Measurements from ENCODE around the gene SORT1.
"Not testable (repeated sequence)": the region's sequence is repeated elsewhere in the genome, so short reads cannot be mapped to it uniquely, and the experiment has no call there.

Gene SORT1

DNA sequence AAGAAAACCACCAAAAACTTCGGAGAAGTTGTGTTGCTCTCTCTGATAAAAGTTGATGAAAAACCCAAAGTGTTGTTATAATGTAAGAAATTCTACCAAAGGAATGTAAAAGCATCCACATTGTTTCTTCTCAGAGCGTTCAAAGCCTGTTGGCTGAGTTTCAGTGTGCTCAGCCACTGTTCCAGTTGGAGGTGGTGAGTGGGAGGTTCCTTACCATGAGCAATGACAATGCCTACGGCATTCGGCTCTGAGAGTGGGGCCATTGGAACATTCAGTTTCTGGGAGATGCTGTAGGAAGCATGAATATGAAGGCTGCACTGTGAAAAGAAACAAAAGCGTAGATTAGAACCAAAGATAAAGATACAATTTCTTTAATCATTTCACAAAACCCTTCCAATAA, 70.4 kb downstream of the SORT1 start:
- no peak for DNase-seq

DNA sequence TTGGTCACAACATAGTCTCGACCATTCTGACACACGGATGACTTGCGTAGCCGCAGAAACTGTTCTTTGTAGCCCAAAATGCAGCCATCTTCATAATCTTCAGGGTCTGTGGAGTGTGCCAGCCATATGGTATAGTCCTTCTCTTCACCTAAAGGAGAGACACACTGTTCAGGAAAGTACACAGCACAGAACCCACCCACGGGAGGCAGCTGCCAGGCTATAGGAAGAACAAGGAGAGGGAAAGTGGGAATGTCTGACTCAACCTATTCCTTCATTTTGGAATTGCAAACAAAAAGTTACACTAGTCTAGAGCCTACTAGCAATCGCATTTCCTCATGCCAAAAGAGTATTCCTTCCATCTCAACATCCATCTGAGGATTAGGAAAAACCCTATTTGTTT, 74.7 kb downstream of the SORT1 start:
- DNase-seq, result no peak

DNA sequence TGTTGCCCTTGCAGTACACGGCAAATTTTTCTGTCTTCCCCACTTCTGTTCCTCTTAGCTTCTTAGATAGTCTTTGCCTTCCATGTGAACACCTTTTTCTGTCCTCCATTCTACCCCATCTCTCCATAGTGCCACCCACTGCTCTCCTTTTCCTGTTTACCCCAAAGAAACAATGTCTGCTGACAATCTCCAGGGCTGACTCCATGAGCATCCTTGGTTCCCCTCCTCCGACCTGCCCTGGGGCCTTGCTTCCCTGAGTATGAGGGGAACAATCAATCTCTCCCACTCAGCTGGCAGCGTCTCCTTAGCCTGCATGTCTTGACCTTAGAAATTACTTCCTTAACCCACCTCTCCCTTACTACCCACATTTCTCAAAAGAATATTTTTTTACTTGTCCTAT, 78.6 kb downstream of the SORT1 start:
- no peak for DNase-seq

DNA sequence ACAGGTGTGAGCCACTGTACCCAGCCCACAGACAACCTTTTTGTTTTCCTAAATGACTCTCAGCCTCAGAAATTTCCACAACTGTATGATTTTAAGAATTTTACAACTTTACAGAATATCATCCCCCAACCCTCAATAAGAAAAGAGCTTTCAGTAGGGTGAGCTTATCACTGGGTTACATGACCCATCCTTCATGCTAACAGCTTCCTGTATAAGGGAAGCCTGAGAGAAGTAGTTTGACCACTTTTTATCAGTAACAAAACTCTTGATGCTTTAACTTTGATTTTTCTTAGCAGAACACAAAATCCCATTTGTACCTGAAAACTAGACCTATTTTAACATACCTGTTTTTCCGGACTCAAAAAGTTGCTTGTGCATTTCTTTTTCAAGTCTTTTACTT, 81.2 kb downstream of the SORT1 start:
- no peak for DNase-seq

DNA sequence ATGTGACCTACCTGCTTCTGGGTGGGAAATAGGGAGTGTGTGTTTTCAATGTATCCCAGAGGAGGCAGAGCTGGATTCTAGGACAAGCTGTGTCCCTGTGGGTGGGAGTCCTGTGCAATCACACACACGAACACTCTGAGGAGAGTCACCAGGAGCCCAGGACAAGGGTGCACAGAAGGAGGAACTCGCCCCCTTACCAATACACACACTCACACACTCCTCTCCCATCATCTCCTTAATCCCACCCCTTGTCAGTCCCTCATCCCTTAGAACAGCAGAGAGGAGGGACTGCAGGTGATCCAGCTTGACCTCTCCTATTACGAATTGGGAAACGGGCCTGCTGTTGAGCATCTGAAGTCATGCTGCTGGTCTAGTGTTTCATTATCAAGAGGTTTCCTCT, 82.4 kb downstream of the SORT1 start:
- no peak for DNase-seq

DNA sequence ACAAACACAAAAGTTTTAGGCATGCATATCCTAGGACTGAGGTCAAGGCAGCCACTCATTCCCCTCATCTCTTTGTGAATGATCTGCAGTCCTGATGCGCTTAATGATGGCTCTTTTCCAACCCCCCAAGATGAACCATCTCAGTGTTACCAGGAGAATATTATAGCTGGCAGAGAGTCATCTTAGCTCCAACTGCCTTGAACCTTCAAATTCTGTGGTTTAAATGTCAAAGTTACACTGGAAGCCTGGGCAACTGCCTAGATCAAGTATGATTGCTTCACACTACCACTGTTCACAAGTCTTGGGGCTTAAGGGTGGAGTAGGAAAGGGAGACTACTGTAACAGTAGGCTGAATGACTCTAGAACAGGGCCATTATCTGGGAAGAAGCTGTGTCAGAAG, 82.9 kb downstream of the SORT1 start:
- DNase-seq, result no peak

DNA sequence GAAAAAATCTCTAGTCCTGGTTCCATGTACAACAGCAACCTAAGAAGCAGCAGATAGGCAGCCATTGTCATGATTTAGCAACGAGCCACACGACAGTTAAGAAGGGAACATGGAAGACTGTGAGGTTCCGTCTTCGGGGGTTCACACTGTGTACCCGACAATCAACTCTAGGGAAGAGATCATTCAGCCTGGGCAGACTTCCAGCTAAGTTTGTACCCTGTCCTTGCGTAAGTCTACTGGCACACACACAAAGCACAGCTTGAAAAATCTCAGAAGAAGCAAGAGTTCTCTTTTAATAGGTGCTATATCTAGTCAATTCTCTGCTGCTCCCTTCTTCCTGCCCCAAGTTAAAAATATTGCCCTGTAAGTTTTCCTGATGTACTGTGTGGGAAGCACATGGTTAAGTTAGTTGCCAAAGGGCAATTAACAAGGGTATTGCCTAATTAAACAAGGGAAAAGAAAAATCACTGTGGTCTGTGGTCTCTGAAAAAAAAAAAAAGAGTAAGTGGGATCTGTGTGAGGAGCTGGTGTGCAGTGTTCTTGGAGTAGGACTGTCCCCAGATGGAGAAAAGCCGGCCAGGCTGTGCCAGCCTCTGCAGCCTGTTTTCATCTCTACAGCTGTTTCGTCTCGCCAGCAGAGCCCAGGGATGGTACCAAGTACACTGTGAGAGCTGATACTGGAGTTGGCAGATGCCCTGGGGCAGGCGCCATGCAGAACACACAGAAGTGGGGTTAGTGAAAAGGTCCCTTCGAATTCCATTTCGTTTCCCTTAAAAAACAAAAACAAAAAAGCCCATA, 84.5 kb downstream of the SORT1 start:
- DNase-seq, result no peak

DNA sequence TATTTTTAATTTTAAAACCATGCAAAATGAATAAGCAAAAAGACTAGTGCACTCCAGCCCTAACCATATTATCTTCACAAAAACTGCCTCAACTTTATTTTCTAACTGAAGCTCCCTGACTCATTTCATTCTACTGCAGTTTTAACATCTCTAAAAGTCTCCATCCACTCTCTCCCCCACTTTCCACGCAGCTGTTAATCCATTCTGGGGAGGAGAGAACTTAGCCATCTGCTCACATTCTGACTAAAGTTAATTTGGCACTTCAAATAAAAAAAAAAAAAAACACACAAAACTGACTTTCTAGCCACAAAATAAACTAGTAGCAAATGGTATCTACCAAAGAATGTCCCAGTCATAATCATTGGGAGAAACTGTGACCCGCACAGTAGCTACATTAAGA, 85.5 kb downstream of the SORT1 start:
- no peak for DNase-seq

DNA sequence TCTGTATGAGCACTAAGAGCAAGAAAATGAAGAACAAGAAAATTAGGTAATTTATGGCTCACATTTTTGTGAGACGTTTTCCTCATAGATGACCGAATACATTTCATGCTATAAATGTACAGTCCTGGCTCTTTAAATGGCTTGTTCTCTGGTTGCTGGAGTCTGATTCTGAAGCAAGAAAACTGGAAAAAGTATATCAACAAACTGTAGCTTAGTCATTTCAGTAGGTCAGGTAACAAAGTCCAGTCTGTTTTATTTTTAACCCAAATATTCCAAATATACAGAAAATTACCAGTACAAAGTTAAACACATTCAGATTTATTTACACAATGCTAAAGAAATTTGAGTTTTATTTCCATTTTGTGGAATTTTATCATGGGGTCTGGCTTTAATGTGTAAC, 88.4 kb downstream of the SORT1 start:
- no peak for DNase-seq

DNA sequence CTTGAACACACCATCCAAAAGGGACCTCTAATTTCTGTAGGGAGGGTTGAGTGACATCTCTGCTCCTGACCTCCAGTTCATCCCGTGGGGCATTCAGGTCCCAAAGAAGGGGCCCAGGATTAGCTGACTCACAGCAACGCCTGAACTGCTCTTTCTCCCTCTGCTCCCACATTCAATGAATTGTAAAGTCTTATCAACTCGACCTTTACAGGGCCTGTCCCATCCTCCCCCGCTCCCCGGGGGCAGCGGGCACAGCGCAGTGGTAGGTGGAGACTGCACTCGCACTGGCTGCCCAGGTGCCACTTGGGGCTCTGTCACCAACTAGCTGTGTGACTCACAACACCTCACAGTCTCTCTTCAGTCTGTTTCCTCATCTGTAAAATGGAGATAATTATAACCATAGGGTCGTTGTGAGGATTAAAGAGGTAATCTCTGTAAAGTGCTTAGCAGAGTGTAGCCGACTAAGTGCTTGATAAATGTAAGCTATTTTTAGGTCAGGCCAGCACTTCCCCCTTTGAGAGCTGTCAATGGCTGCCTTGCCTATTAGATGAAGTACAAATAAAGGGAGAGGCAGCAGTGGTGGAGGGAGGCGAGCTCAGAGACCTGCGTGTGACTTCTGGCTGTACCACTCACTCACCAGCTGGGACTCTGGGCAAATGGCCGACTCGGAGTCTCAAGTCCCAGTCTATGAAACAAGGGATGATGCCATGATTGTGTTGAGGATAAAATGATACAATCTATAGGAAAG, 90.3 kb downstream of the SORT1 start:
- no peak for DNase-seq

DNA sequence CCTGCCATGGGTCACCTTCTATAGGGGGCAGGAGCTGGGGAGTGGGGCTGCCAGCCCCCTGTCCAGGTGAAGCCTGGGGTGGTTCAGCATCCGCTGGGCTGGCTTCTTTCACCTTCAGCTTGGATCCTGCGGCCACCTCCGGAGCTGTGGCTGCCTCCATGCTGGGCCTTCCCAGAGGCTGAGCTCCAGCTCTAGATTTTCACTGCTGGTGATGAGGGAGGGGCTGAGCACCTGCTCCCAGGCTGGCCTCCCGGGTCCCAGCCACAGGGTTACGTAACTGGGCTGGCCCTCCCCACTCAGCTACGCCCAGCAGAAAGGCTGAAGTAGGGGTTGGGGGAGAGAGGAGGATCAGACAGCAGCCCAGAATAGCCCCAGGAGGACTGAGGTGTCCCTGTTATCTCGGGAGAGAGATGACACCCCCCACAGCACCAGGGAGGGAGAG, 90.9 kb downstream of the SORT1 start, which contains the start of gene MYBPHL:
Gene MYBPHL (minus strand): TSS at position 180 of the 442 bp plus-strand sequence. CDS start 20 bp downstream, at position 160.
- DNase-seq, result no peak

DNA sequence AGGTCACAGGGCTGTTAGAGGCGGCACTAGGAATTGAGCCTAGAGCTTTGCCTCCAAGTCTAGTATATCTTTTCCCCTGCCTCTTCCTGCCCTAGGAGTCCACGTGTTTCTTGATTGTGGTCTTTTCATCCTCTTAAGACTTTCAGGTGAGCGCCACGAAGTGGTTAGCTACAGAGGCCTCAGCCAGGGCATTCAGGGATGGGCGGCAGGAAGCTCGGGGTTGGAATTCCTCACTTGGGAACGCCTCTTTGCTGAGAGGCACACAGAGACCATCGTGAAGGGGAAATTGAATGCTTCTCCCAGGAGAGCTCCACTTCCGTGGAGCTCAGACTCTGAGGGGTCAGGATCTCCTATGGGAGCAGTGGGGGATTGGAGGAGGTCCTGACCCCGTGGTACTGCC, 91.7 kb downstream of the SORT1 start:
- DNase-seq, result not testable (repeated sequence)

DNA sequence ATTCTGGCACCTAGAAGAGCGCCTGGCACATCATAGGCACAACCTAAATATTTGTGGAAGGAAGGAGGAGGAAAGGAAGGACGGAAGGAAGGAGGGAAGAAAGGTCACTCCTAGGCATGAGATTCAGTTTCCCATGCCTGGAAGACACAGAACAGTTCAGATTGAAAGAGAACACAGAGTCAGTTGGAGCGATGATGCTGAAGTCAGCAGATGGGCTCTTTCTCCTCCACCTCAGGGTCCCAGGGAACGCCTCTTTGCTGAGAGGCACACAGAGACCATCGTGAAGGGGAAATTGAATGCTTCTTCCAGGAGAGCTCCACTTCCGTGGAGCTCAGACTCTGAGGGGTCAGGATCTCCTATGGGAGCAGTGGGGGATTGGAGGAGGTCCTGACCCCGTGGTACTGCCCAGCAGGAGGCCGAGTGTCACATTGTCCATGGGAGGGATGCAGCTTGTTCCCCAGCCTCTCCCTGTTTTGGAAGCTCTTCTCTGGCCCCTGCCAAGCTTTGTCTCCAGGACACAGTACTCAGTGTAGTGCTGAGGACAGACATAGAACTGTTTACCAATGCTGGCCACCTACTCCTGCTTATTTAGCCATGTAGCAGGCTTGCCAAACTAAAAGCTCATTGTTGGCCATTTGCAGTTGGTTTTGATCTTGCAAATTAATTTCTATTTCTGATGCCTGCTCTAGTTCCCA, 93.3 kb downstream of the SORT1 start:
- no peak for DNase-seq

DNA sequence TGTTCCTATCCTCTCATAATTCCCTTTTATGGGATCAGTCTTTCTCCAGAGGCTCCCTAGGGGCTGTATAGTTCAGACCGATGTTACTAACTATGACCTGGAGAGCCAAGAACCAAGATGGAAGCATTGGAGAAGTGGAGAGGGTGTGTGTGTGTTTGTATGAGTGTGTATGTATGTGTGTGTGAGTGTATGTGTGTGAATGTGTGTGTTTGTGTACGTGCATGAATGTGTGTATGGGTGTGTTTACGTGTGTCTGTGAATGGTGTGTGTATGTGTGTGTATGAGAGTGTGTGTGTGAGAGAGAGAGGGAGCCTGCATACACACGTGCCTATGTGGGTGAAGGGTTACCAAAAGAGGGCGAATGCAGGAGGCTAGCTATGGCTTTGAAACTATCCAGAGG, 95.8 kb downstream of the SORT1 start:
- no peak for DNase-seq

DNA sequence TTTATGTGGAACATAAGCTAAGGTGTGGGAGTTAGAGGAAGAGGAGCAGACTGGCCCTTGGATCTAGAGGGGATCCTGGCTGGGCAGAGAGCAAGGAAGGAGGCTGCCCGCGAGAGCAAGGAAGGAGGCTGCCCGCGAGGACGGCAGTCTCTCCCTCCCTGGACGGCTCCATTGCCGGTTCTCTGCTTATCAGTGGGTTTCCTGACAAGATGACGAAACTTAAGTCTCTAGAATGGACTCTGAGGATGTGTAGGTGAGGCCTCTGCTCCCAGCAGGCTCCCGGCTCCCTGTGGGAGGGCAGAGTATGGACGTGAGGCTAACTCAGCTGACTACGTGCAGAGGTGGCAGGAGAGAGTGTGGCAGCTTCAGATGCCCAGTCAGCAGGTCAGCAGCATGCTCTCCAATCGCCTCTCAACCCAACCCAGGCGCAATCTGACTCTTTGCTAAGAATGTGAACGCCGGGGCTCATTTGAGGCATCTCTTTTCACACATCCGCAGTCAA, 97.0 kb downstream of the SORT1 start:
- DNase-seq, result no peak

DNA sequence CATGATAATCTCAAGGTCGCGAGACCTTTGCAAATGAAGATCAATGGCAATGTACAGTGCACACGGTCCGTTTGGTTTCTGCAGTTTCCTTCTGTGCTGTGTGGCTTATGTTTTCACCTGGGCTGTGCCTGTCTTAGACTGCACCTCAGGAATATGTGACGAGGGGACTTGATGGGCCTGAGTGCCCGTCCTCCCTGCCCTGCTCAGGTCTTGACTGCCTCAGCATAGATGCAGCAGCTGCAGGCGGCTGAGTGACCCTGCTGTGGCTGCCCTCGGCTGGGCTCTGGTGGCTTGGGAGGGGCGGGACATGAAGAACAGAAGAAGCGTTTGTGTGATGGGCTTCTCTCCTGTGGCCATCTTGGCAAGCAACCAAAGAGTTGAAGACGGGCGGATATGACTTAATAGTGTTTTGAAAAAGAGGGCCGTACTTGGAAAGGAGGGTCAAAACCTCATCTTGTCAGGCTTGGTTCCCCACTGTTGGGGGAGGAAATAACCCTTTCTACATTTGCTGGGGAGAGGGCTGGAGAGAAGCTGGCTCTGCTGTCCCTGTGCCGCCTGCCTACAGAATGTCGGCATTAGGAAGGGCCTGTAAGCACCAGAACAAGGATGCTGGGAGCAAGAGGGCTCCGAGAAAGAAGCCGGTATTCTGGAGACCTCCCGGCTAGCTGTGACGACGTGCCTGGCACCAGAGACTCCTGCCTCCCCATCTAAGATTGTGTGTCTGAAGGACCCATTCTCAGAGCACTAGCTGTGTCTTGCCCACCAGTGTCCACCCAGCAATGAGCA, 98.0 kb downstream of the SORT1 start:
- peak; percentile 86 for DNase-seq

DNA sequence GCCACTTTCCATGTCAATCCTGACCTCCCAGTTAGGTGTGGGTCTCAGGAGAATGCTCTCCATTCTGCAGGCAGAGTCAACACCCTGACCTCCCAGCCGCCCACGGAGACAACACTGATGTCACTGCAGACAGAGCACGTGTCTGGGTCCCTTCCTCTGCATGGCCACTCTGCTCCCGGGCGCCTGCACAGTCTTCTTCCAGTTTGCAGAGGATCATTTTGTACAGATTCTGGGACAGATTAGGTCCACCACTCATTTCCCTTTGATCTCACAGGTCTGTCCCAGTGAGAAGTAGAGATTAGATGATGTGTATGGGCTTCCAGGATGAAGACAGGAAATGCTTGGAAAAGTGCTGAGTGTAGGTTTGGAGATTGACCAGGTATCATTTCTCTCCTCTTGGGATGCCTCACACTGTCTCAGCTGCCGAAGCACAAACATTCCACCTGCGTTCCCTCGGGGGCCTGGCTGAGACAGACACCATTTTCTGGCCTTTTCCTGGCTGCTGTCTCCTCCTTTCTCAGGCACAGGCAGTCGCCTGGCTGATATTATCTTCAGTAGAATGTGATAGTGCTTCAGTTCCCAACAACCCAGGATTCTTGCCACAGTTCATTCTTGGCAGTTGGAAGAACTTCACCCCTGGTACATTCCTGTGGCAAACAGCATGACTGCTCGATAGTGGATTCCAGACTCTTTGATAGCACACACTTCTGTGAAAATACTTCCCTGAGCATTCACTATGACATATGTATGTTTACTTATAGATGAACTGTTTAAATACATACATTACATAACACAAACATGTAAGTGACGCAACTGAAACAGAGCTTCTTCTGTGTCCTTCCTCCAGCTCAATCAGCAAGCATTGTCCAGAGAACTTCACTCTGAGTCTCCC, 98.8 kb downstream of the SORT1 start:
- DNase-seq, result peak; percentile 62

DNA sequence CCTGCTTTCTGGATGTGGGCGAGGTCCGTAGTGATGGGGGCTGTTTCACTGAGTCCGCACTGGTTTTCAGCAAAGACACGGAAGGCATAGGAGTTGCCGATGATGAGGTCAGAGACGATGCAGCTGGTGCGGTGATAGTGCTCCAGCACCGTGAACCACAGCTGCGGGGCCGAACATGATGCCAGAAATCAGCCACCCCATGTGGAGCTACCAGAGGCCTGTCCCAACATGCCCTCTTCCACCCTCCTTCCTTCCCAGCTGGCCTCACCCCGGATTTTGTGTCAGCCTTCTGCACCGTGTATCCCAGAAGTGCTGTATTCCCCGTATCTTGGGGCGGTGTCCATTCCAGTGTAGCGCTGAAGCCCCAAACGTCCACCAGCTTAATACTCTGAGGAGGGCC, 100.9 kb downstream of the SORT1 start:
- no peak for DNase-seq

DNA sequence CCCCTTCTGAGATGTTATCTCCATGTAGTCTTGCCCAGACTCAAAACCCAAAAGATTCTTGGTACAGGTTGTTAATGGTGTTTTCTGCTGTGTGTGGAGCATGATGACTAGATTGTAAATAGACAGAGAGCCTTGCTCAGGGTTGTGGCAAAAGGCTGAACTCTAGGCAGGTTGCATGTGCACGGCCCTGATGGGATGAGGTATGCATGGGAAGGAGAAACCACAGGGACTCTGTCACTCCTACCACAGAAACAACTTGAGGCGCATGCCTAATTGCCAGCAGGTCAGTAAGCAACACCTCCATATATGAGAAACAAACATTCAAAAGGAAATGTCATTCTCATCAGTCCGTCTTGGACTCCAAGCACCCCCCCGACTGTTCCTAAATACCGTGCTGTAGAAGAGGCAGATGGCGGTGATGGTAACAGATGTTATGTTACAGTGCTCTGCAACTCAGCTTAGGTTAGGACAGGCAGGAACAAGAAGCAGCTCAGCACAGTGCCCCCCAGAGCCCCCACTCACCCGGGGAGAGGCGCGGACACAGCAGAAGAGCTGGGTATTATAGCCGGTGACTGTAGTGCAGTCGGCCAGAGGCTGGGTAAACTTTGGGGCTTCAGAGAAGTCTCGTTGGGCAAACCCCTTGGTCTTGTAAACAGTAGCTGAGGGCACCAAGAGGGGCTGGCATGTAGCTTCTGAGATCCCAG, 101.9 kb downstream of the SORT1 start:
- DNase-seq, result no peak

DNA sequence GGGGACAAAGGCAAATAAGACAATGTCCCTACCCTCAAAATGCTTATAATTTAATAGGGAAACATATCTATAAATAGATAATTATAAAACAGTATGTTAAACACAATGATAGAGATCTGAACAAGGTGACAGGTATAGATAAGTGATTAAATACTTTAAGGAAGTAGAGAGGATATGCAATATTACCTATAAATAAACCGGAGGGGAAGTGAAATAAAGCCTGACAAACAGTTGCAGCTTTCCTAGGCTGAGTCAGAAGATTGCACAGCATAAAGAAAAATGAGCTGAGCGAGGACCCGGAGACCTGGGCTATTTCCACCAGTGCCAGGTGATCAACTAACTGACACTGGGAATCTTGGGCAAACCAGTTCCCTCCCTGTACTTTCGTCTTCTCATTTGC, 103.2 kb downstream of the SORT1 start:
- no peak for DNase-seq

DNA sequence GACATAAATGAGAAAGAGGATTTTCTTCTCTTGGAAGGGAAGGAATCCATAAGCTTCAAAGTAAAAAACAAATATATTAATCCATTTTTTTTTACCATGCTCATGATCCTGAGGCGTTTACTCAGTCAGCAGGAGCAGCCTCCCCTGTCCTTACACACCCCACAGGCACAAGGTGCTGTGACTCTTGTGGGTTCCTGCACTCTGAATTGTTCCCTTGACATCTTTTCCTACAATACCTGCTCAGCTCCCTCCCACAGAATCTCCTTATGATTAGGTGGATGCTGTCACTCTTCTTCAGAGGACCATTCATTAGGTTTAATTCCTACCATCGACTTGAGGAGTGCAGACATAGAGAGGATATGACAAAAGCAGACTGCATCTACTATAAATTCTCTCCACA, 104.7 kb downstream of the SORT1 start:
- DNase-seq, result no peak
